GM18499 (cell line): ENCODE data around the gene TMEM117.

Experiments used
- ATAC-seq: cut with Tn5 transposase; IDR thresholded peaks from one replicate; pipeline ENCODE4 v1.9.1; 2021; ENCODE audit warnings: moderate number of reproducible peaks; ENCODE audit not compliant: insufficient read depth, unreplicated experiment

TMEM117 gene

GRCh38 chr12:43882578-43883178 is 46.8 kb downstream of the TMEM117 start:
- peak; percentile 81 for ATAC-seq

GRCh38 chr12:43883311-43883710 is 47.4 kb downstream of the TMEM117 start:
- no peak for ATAC-seq

DNA sequence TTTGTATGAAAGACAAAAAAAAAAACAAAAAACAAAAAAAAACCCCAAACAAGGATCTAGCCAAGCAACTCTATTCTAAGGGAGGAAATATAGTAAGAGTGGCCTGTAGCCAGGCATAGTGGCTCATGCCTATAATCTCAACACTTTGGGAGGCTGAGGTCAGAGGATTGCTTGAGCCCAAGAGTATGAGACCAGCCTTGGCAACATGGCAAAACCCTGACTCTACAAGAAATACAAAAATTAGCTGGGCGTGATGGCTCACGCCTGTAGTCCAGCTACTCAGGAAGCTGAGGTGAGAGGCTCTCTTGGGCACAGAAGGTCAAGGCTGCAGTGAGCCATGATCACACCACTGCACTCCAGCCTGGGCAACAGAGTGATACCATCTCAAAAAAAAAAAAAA is 47.9 kb downstream of the TMEM117 start:
- ATAC-seq: no peak

- no peak for ATAC-seq
These were observed 49.0 kb downstream of the TMEM117 start for GRCh38 chr12:43884683-43885410.

DNA sequence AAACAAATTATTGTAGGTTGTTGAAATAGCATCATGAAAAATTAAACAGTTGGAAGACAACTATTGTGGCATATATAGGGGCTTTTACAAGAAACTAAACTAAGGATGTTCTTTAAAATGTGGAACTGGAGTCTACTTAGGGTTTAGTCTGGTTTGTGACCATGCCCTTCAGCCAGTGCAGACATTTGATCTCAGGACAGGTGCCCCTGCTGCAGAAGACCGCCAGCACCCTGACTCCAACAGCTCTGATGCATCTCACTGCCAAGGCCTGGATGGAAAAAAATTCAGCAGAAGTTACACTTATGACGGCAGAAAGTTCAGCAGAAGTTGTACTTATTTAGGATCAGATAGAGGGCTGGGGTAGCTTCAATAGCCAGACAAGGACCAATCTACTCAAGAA is 51.5 kb downstream of the TMEM117 start:
- no peak for ATAC-seq

GRCh38 chr12:43891856-43892574 is 56.1 kb downstream of the TMEM117 start:
- ATAC-seq: no peak

- ATAC-seq: no peak
These were observed 57.8 kb downstream of the TMEM117 start for GRCh38 chr12:43893670-43894069.

- ATAC-seq: no peak
These were observed 59.8 kb downstream of the TMEM117 start for GRCh38 chr12:43895580-43896206.

- ATAC-seq: no peak
These were observed 60.6 kb downstream of the TMEM117 start for GRCh38 chr12:43896496-43896895.

DNA sequence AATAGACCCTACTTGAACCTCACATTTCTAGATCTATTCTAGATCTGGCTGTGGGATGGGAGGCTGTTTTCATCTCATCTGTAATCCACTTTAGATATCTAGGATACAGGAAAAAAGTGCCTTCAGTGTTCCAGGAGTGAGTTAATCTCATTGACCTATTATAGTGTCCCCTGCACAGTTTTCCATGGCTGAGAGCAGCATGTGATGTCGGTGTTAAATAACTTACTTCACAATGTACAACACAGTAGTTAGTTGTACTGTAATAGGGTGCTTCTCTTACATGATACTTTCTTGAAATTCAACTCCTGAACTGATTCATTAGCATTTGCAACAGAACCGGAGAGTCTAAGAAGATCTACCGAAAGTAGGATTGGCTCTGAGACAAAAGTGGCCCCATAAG is 62.6 kb downstream of the TMEM117 start:
- ATAC-seq: no peak

GRCh38 chr12:43899574-43899973 is 63.7 kb downstream of the TMEM117 start:
- ATAC-seq: no peak

DNA sequence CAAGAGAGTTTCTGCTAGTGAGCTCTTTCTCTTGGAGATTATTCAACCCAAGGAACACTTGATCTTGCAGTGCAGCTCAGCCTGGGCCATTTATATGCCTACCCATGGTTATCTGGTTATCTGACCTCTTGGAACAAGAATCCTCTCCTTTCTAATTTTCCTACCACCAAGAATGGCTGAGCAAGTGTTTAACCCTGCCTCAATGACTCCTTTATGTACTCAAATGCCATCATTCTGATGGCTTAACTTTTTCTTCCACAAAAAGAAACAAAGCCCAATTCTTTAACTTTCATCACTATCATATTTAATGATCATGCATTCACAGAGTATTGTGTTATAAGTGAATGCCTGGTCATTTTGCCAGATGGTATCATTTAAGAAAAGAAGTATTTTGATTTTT is 67.8 kb downstream of the TMEM117 start:
- ATAC-seq: no peak

DNA sequence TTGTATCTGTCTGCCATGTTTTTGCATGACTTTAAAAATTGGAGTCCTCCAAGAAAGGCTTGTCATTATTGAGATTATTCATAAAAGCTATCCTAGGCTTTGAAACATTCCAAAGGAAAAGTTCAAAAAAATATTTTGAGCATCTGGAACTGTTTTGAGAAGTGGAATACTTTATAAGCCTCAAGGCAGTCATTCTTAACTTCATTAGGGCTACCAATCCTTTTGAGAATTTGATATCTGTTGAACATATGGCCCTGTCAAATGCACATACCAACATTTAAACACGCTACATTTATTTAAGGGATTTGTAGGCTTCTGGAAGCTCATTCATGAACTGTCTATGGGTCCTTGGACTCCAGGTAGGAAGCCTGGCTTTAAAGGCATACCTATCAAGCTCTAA is 77.0 kb downstream of the TMEM117 start:
- ATAC-seq: no peak

DNA sequence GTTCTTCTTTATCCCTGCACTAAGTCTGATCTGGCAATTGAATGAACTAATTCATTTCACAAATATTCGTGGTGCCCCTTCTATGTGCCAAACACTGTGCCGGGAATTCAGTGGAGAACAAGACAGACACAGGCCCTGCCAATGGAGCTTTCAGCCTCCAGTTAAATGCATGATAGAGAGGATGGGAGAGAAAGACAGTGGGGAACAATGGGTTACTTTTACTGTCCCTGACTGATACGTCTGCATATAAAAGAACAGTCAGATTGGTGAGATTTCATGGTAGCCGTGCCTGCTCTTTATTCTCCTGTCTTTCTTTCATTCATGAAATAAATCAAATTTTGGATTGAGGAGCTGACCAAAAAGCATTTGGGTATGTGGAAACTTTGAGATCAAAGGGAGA is 78.5 kb downstream of the TMEM117 start:
- no peak for ATAC-seq

GRCh38 chr12:43914923-43915468 is 79.1 kb downstream of the TMEM117 start:
- ATAC-seq: no peak

GRCh38 chr12:43917896-43918295 is 82.0 kb downstream of the TMEM117 start:
- no peak for ATAC-seq

- no peak for ATAC-seq
These were observed 85.9 kb downstream of the TMEM117 start for GRCh38 chr12:43921666-43922337.

DNA sequence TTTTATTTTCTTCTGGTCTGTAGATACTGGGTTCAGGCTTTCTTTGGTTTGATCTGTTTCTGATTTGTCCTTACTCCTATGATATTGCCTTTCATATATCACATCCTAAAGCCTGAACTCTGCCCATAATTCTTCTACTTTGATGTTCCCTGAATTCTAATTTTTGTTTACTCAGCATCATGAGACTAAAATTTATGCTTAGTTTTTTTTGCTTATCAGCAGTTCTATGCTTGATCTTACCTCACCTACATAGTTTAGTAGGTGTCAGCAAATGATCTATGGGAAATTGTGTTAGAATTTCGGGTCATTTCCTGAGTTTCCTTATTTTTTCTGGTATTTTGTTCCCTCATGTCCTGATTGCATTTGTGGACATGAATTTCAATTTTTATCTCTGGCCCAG is 94.2 kb downstream of the TMEM117 start:
- no peak for ATAC-seq

GRCh38 chr12:43931187-43931586 is 95.3 kb downstream of the TMEM117 start:
- ATAC-seq: no peak

DNA sequence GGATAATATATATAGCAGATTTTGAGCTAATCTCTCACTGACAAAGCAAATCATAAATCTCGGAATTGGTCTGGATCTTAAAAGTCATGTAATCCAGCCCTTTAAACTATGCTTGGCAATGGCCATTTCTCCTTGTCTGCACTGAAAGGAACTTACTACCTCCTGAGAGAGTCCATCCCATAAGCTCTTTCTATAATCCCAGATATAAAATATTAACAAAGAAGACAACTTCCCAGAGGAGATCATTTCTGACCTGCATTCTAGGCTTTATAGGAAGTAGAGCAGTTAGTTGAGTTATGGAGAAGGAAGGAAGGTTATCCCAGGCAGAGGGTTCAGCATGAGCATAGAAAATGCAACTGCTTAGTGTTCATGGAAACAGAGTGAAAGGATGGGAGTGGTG is 99.7 kb downstream of the TMEM117 start:
- no peak for ATAC-seq
